GM10847 (cell line): ENCODE measurements around the gene POLD1.

Experiments used
- POLR2A ChIP-seq: IDR thresholded peaks from 2 replicates; pipeline ENCODE4 v1.6.1; 2011; ENCODE audit not compliant: insufficient read length; ENCODE audit errors: extremely low read depth

The POLD1 gene

DNA sequence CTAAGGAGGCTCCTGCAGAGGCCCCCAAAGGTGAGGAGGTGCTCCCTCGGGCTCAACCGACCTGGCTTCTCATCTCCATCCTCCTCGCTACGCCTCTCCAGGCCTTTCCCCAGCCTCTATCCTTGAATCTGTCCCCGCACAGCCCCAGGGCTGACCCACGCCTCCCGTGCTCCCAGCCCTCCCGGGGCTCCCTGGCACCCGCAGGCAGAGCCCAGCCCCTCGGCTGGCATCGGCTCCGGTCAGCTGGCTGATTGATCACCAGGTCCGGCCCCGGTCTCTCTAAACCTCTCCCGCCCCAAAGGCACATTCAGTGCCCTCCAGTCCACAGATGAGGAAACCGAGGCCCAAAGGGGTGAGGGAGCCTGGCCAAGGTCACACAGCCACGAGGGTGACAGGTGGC is 51.1 kb downstream of the POLD1 start:
- no peak for TF ChIP-seq POLR2A

DNA sequence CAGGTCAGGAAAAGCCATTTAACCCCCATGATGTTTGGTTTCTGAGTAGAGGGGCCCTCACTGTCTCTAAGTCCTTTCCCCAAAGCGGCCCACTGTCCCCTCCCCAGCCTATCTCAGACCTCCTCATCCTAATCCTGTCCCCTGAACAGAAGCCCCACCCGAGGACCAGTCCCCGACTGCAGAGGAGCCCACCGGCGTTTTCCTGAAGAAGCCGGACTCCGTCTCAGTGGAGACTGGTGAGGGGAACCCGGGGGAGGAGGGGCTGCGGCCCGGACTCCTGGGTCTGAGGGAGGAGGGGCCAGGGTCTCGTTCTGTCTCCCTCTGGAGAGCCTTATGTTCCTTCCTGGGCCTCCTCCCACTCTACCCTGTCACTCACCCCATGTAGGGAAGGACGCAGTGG is 51.5 kb downstream of the POLD1 start:
- no peak for TF ChIP-seq POLR2A

DNA sequence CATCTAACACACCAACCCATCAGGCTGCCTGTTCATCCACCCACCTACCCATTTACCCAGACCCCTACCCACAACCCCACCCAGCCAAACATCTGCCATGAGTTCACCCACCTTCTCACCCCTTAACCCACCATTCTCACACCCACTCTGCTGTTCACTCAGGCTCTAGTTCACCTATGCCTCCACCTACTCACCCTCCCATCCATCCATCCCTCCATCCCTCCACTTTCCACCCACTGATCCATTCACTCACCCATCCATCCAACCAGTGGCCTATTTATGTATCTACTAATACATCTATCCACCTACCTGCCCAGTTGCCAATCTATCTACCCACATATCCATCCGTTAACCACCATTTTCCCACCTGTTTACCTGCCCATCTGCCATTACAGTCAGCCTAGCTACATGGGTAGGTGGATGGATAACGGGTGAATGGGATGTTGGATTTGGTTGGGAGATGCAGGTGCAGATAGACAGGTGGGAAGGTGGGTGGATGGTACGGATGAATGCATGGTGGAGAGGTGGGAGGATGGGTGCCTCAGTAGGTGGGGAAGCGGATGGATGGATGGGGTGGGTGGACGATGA is 53.8 kb downstream of the POLD1 start:
- no peak for TF ChIP-seq POLR2A

DNA sequence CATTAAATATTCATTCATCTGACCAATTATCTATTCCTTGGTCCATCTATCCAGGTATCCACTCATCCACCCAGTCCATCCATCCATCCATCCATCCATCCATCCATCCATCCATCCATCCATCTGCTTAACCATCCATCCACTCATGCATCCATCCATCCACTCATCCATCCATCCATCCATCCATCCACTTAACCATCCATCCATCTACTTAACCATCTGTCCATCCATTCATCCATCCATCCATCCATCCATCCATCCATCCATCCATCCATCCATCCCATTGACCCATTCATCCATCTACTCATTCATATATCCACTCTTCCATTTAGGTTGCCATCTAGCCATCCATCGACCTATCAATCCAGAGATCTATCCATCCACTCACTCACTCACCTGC is 59.9 kb downstream of the POLD1 start:
- TF ChIP-seq POLR2A = no peak

DNA sequence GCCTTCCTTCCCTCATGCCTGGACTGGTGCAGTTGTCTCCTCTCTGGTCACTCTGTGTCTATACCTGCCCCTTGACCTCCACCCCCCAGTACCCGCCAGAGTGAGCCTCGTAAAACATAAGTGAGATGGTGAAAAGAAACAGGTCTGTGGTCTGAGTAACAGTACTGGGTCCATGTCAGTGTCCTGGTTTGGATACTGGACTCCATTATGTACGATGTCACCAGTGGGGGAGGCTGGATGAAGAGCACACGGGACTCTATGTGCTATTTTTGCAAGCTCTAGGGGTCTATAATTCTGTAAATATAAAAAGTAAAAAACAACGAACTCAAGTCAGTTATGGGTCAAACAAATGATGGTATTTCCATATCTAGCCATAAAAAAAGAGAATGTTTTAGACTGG is 62.9 kb downstream of the POLD1 start:
- no peak for TF ChIP-seq POLR2A

DNA sequence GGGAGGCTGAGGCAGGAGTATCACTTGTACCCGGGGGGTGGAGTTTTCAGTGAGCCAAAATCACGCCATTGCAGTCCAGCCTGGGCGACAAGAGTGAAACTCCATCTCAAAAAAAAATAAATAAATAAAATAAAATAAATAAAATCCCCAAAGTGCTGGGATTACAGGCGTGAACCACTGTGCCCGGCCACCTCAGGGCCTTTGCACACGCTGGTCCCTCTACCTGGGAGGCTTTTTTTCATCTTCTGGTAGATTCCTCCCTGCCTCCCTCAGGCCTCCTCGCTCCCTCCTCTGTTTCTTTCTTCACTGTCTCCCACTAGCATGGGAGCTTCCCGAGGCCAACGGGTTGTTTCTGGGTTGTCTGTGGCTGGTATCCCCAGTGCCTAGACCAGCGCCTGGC is 63.6 kb downstream of the POLD1 start:
- no peak for TF ChIP-seq POLR2A

DNA sequence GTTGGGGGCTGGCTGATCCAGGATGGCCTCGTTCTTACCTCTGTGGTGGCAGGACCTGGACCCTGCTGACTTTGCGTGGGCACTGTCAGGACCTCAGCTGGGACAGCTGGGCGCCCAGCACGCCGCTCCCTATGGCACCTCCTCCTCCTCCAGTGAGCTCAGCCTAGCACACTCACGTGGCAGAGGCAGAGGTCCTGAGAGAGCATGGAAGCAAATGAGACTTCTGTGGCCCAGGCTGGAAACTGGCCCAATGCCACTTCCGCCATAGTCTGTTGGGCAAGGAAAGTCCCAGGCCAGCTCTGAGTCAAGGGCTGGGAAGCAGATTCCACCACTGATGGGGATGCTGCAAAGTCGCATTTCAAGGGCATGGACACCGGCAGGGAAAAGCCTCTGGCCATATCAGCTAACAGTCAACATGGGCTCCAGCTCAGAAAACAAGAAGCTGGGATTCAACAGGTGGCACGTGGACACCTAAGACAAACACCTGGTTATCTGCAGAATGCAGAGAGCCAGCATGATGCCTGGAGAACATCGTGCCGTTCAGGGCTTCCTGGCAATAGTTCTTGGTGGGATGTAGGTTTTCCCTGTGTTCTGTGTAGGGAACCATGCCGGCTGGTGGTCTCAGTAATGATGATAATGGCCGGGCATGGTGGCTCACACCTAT is 65.2 kb downstream of the POLD1 start:
- no peak for TF ChIP-seq POLR2A

DNA sequence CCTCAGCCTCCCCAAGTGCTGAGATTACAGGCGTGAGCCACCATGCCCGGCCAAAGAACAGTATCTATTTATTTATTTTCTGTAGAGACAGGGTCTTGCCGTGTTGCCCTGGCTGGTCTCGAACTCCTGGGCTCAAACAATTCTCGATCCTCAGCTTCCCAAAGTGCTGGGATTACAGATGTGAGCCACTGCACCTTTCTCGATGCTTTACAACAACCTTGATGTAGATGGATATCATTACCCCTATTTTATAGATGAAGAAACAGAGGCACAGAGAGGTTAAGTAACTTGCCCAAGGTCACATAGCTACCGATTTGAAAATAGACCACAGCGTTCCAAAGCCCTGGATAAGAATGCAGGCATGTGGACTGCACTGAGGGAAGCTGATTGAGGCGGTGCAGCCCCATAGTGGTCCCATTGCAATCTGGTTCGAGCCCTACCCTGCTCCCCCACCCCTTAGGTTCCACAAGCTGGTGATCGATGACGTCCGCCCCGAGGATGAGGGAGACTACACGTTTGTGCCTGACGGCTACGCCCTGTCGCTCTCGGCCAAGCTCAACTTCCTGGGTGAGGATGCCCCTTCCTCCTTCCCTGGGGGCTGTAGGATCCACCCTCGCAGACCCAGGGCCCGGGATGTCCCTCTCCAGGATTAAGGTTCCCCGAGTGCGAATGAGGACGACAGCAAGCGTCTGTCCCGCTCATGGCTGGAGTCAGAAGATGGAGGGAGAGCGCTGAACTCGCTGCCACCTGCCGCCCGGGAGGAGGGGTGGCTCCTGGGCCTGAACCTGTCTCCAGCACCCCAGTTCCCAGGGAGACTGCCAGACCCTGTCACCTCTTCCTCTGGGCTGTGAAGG is 66.4 kb downstream of the POLD1 start:
- no peak for TF ChIP-seq POLR2A

DNA sequence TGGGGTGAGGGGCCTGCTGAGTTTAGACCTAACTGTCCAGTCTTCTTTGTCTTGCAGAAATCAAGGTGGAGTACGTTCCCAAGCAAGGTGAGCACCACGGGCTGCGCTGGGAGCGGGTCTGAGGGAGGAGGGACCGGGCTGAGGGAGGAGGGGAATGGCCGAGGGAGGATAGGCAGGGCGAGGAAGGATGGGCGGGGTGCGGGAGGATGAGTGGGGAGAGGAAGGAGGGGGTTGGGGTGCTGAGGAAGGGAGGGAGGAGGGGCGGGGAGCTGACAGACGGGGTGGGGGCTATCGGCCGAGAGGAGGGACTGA is 67.0 kb downstream of the POLD1 start:
- no peak for TF ChIP-seq POLR2A

DNA sequence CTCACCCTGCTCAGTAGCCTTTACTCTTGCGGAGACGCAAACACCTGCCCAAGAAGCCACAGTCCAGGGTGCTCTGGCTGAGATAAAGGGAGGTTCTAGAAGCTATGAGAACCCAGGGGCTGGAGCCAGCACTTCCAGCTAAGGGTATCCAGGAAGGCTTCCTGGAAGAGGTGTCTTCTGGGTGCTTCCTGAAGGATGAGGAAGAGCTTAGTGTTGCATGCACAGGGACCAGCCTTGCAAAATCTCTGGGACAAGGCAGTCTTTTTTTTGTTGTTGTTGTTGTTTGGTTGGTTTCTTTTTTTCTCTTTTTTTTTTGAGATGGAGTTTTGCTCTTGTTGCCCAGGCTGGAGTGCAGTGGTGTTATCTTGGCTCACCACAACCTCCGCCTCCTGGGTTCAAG is 69.1 kb downstream of the POLD1 start:
- TF ChIP-seq POLR2A = no peak

DNA sequence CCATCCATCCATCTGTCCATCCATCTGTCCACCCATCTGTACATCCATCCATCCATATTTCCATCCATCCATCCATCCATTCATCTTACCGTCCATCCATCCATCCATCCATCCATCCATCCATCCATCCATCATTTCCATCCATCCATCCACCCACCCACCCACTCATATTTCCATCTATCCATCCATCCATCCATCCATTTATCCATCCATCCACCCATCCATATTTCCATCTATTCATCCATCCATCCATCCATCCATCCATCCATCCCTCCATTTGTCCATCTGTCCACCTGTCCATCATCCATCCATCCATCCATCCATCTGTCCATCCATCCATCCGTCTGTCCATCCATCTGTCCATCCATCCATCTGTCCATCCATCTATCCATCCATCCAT is 71.8 kb downstream of the POLD1 start:
- no peak for TF ChIP-seq POLR2A

DNA sequence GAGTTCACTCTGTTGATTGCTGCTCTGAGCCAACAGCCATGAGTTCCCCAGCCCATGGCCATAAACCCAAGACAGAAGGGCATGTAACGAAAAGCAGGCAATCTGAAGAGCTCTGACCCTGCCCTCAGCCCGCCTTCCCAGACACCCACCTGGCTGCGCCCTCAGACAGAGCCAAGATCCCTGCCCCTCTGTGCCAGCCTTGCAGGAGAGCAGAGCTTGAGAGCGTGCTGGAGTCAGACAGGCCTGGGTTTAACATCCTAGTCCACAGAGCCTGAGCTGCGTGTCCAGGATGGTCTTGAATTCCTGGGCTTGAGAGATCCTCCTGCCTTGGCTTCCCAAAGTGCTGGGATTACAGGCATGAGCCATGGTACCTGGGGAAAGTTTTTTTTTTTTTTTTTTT is 73.2 kb downstream of the POLD1 start:
- TF ChIP-seq POLR2A = no peak

DNA sequence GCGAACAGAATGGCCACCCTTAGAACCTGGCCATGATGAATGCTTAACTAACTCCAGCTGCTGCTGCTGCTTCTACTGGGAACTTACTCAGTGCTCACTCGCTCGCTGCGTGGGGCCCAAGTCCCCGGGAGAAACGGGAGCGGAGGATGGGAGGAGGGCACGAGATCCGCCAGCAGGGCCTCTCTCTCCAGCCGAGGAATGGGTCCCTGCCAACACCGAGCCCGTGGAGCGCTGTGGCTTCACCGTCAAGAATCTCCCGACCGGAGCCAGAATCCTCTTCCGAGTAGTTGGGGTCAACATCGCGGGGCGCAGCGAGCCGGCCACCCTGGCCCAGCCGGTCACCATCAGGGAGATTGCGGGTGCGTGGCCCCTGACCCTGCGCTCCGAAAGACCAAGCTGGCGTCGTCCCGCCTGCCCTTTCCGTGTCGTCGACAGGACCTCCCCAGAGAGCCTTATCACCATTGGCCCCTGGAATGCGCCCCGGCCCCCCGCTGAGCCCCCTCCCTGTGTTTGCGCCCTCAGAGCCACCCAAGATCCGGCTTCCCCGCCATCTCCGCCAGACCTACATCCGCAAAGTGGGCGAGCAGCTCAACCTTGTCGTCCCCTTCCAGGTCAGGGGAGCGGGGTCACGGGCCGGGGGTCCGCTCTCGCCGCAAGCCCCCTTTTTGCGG is 74.4 kb downstream of the POLD1 start:
- TF ChIP-seq POLR2A = no peak

DNA sequence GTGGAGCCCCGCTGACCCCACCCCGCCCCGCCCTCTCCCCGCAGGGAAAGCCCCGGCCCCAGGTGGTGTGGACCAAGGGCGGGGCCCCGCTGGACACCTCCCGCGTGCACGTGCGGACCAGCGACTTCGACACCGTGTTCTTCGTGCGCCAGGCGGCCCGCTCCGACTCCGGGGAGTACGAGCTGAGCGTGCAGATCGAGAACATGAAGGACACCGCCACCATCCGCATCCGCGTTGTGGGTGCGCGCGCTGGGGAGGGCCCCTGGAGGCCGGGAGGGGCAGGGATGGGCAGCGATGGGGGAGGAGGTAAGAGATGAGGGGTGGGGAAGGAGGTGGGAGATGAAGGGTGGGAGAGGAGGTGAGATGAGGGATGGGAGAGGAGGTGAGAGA is 74.9 kb downstream of the POLD1 start:
- no peak for TF ChIP-seq POLR2A

DNA sequence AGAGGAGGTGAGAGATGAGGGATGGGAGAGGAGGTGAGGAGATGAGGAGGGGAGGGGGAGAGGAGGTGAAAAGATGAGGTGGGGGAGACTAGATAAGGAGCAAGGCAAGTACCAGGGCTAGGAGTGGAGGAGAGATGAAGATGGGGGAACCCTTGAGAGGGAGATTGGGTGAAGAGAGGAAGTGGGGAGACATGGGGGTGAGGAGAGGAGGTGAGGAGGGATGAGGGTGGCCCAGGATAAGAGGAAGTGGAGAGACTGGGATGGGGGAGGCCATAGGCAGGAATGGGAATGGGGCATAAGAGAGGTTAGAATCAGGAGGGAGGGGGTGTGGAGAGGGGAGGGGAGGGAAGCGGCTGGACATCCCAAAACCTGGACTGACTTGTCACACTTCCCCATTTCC is 75.5 kb downstream of the POLD1 start:
- no peak for TF ChIP-seq POLR2A

DNA sequence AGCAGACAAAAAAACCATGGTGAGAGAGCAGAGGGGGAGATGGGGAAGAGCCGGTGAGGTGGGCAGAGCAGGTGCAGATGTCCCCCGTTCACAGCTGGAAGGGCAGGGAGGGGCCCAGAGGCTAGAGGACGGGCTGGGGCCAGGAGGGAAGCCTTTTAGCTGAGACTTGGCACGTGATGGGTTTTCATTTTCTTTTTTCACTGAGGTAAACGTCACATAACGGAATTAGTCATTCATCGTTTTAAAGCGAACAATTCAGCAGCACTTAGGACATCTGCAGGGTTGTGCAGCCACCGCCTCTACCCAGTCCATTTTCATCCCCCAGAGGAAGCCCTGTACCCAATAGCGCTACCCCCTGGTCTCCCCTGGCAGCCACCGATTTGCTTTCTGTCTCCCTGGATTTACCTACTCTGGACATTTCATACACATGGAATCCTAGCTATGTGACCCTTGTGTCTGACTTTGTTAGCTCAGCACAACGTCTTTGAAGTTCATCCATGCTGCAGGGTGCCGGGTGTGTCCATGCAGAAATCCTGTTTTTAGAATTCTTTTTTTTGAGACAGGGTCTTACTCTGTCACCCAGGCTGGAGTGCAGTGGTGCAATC is 76.1 kb downstream of the POLD1 start:
- no peak for TF ChIP-seq POLR2A
